Raji (cell line): Measurements from ENCODE around the gene MARCHF5.

Source experiments
- POLR2A ChIP-seq: IDR thresholded peaks from 2 replicates; pipeline ENCODE4 v1.6.1; 2011; ENCODE audit warnings: low read depth, low read length, control low read depth; ENCODE audit not compliant: insufficient read depth

MARCHF5 gene, protein sequence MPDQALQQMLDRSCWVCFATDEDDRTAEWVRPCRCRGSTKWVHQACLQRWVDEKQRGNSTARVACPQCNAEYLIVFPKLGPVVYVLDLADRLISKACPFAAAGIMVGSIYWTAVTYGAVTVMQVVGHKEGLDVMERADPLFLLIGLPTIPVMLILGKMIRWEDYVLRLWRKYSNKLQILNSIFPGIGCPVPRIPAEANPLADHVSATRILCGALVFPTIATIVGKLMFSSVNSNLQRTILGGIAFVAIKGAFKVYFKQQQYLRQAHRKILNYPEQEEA

DNA sequence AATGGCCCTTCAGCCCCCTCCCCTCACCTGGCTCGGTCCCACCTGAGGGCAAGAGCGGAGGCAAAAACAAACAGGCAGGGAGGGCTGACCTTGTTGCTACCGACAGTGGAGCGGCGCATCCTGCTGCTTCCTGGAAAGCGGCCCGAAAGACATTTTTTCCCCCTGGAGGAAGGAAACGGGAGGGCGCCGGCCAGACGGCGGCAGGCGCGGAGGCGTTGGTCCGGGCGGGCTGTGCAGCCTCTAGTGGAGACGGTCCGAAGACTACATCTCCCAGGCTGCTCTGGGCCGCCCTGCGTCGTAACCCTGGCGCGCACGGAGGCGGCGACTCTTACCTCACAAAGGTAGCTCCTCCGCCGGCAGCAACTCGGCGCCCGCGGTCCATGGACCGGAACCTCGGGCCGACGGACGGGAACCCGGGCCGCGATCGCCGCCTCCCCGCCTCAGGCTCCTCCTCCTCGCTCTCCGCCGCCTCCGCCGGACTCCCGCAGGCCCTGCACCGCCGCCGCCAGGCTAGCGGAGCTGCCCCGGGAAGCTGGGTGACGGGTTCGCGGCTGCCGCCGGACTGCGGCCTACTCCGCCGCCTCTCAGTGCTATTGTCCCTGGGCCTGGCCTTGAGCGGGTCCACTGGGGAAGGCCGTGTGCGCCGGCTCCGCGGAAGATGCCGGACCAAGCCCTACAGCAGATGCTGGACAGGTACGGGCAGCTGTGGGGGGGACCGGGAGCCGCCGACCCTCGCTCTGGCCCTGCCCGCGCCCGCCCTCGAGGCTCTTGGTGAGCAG lies at the start of gene MARCHF5, which contains the start of gene CPEB3:
Gene MARCHF5 (plus strand): TSS at position 331 of the 779 bp plus-strand sequence. CDS start 328 bp downstream, at position 659.
Gene CPEB3 (minus strand): TSS at position 242 of the 779 bp plus-strand sequence. CDS start 50,728 bp downstream, outside the sequence.
- peak; percentile 69 for TF ChIP-seq POLR2A

DNA sequence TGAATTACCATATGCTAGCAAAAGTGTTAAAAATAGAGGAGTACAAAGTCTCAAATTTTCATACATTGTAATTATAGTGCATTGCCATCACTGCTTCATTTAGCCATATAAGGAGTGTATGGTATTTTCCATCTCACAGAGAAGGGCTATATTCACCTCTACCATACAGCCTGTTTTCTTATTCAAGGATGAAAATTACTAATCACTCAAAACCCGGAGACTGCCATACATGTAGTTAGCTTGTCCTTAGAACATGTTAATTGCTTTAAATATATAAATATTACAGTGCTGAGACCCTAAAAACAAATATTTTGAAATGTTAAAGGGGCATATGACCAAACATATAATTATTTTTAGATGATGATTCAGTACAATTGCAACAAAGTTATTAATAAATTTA lies 49.5 kb upstream of the MARCHF5 start:
- no peak for TF ChIP-seq POLR2A

DNA sequence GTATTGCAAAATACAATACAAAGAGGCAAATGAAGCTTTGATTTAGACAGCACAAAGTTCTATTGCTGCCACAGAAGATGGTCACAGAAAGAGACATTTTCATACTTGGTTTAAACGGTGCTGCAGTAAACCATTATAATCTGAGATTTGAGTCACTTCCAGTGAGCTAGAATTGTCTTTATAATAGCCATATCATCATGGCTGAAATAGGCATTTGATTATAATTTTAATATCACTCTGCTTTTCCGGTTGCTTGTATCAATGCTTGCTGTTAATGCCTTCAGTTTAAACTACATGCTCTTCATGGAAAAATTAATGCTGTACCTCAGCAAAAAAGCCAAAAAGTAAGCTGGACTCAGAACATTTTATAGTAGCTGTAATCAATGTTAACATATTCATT lies 48.6 kb upstream of the MARCHF5 start:
- no peak for TF ChIP-seq POLR2A

DNA sequence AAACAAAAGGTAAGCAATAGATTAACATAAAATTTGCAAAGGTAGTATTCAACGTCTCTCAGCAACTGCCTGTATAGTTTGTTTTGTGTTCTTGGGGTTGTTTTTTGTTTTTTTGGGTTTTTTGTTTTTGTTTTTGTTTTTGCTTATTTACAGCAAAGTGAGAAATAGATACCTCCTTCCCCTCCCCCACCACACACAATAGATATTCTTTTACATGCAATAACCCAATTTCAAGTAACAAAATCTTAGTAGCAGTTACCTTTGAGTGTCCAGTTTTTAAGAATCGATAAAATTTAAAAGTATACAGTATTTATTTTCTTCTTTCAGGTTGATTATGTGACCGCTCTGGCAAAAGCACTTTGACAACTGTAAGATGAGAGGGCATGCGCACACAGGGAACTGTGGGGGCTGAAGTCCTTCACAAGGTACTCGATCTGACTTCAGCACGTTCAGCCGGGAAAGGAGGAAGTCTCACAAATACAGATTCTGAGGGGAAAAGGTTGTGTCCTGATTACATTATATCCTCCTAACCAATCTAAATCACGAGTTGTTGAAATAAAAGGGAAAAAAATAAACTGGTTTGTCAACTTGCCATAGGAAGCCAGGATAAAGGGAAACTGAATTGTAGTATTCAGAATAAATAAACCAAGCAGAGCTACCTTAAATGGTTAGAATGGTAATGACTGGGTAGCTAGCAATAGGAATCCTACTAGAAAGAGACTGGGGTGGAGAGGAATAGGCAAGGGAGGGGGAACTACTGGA lies 47.9 kb upstream of the MARCHF5 start:
- no peak for TF ChIP-seq POLR2A

DNA sequence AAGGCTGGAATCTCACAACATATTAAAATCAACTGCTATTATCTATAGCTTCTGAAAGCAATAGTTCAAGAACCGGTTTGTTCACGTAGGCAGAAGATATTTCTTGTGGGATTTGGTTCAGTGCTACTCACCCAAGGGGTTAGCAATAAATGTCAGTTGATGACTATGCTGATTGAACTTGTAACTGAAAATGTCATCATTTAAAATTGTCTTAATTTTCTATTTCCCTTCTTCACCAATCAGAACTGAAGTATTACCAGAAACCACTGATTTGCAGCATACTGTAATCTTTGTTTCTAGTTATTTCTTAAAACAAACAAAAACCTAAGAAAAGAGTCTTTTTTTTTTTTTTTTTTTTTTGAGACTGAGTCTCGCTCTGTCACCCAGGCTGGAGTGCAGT lies 46.2 kb upstream of the MARCHF5 start:
- TF ChIP-seq POLR2A = no peak

DNA sequence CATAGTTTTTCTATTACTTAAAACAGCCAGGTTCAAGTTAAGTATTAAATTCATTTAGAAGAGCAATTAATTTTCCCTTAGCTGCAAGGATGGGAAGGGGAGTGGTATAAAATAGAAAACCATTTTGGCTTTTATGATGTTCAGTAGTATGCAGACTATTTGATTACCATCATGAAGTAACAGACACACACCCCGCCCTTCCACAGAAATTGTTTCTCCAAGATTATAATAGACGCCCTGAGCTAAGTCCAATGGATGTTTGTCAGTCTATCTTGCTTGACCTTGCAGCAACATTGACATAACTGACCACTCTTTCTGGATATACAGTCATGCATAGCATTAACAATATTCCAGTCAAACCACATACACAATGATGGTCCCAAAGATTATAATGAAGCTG lies 42.4 kb upstream of the MARCHF5 start:
- no peak for TF ChIP-seq POLR2A

DNA sequence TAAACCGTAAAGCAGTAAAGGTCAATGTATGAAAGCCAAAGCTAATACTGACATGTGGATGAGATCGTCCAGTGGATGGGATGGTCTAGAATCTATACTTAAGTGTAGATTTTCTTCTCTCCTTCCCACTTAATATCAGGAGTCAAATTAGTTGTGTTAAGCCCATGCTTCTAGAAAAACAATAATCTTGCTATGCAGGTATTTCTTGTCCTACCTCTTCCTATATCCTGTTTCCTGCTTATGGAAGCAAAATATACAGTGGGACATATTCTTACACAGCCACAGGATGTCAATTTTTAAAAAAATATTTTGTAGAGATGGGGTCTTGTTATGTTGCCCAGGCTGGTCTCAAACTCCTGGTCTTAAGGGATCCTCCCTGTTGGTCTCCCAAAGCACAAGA lies 27.6 kb upstream of the MARCHF5 start:
- no peak for TF ChIP-seq POLR2A

DNA sequence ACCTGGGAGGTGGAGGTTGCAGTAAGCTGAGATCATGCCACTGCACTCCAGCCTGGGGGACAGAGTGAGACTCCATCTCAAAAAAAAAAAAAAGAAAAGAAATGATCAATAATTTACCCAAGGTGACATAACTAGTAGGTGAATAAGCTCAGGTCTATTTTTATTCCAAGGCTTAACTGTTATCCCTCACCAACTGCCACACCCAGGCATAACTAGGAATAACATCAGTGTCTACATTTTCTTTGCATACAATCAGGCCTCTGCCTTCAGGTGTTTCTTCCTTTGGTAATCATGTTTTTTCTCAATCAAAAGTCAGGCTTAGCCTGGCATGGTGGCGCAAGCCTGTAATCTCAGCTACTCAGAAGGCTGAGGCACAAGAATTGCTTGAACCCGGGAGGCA lies 26.7 kb upstream of the MARCHF5 start:
- no peak for TF ChIP-seq POLR2A

DNA sequence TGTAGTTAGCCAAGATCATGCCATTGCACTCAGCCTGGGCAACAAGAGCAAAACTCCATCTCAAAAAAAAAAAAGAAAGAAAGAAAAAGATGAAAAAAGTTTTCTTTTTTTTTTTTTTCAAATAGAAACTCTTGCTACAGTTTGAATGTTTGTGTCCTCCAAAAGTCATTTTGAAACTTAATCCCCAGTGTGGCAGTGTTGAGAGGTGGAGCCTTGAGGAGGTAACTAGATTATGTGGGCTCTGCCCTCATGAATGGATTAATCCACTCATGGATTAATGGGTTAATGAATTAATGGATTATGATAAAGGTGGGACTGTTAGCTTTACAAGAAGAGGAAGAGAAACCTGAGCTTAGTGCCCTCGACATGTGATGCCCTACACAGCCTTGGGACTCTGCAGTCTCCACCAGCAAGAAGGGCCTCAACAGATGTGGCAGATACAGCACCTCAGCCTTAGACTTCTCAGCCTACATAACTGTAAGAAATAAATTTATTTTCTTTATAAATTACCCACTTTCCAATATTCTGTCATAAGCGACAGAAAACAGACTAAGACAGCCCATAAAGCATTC lies 25.2 kb upstream of the MARCHF5 start:
- no peak for TF ChIP-seq POLR2A

DNA sequence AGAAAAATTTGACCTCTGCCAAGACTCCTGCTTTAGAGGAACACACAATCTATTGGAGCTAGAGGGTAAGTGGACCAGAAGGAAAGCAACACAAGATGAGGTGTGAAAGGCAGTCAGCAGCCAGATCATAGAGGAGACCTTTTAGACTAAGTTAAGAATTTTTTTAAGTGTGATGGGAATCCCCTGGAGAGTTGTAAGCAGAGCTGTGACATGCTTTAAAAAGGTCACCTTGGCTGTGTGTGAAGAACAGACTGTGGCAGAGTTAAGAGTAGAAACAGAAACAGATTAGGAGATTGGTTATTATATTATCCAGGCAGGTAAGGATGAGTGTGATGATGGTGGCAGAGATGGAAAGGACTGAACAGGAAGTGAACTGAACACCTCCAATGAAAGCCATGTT lies 23.6 kb upstream of the MARCHF5 start:
- TF ChIP-seq POLR2A = no peak

DNA sequence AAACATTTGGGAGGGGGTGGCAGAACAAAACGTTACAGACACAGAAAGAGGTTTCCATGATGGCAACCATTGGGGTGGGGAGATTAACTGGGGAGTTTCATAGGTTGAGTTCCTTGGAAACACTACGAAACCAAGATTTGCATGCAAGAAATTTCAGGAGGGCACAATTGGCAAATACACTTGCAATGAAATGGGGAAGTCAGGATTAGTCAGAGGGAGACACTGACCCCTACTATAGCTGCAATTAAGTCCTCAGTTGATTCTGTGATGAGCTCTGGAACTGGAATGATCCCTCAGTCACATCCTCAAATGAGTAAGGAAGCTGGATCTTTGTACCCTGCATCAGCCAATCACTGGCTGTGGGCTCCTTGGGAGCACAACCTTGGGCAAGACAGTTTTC lies 22.2 kb upstream of the MARCHF5 start:
- TF ChIP-seq POLR2A = no peak

DNA sequence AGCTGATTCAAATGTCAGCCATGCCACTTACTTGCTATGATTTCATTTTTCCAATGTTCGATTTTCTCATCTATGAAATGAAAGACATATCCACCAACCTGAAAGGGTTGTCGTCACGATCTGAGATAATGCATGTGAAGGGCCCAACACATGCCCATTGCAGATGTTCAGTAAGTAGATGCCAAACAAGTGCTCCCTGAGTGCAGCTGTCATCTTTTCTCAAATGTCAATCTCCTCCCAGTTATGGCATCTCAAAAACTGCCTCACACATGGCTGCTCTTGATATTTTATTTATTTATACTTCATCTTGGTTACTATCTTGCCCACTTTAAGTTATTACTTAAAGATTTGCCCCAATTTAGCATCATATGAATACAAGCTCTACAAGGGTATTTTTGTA lies 16.9 kb upstream of the MARCHF5 start:
- TF ChIP-seq POLR2A = no peak

DNA sequence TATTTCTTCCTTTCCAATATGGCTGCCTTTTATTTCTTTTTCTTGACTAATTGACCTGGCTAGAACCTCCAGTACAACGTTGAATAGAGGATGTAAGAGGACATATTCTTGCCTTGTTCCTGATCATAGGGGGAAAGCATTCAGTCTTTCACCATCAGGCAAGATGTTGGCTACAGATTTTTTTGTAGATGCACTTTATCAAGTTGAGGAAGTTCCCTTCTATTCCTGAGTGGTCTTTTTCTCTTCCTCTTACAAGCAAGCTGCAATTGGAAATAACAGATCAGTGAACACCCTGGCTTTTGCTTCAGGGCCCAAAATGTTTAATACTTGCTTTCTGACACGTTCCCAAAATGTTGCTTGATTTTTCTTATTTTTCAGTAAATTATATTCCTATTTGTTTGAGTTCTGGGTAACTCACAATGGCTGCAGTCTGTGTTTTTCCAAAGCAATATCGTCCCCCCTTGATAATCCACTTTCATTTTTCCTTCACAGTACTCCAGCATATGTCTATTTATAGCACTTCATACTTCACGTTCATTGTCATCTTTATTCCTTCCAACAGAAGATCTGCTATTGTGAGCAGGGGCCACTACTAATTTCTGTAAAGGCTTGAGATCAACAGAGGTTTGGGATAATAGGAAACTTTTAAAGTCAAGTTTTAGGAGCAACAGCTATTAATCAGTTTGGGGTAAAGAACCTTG lies 11.8 kb upstream of the MARCHF5 start:
- TF ChIP-seq POLR2A = no peak

DNA sequence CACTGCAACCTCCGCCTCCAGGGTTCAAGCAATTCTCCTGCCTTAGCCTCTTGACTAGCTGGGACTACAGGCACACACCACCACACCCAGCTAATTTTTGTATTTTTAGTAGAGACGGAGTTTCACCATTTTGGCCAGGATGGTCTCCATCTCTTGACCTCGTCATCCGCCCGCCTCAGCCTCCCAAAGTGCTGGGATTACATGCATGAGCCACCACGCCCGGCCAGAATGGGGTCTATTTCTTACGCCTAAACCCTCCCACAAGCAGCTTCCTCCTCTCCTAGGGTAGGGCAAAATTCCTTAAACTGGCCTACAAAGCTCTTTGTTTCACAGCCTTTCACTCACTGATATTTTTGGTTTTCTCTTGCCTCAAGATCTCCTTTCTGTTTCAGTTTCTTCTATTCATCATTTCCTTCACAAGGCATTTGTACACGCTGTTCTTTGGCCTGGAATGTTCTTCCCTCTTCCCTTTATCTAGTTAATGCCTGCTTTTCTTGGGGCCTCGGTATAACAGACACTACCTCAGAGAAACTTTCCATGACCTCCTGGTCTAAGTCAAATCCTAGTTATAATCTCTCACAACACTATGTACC lies 6.8 kb upstream of the MARCHF5 start:
- TF ChIP-seq POLR2A = no peak

DNA sequence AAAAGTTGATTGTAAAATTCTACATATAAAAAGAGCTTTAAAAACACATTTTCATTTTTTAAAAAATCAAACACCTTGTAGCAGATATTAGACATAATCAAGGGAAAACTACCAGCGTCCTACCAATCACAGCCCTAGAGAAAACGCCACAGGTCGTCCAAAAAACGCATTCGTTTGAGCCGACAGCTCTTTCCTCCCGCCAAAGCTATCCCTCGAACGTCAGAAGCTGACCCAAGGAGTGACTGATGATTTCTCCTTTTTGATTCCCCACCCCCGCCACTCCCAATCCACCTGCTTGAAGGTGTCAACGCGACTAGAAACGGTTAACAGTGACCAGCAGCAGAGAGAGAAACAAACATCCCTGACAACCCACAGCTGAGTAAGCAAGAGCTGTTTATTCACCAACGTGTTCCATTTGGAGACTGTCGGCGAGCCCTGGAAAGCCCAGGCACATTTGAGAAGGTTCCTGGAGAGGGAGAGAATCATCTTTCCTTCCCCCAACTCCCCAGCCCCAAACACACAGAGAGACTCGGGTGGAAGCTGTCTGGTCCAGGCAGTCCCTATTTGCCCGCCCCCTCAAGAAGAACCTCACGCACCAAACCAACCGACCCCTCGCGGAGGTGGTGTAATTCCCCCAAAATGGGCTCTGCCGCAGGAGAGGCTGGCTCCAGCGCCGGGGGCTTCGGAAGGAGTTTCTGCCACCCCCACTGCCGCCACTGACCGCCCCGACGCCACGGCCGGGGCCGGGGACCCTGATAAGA lies 711 bp upstream of the MARCHF5 start:
- no peak for TF ChIP-seq POLR2A

DNA sequence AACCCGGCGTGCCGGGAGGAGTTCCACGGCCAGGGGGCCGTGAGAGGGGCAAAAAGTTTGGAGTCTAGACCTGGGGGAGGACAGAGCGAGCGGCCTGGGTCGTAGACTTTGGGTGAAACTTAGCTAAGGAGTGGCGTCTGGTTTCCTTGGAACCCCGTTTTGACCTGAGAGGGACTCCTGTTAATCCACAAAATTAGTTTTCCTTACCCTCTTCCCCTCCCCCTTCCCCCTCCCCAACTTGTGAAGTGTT lies 574 bp downstream of the MARCHF5 start:
- no peak for TF ChIP-seq POLR2A
